ENCODE measurements around the gene HOMER3. TPM values are rescaled to one million over a fixed set of nuclear protein-coding genes. Genes with fewer than 3 reads are reported as not detected.

The HOMER3 gene
- total RNA-seq, 1 experiment from 2014 or later: 23.9 TPM

DNA sequence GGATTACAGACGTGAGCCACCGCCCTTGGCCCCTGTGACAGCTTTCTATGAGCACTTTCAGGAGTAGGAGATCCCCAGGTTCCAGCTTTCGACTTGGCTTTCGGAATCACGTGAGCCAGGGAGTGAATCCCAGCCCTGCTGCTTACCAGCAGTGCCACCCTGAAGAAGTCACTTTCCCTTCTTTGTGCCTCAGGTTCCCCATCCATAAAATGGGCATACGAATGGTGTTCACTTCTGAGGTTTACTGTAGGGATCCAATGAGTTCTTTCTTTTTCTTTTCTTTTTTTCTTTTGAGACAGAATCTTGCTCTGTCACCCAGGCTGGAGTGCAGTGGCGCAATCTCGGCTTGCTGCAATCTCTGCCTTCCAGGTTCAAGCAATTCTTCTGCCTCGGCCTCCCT lies 4.3 kb upstream of the HOMER3 start:
- Histone ChIP-seq H3K36me3 (no peaks in the 10 kb centered on the region), H3K4me3 (no peak overlapping the region)
- no peak for DNase-seq

DNA sequence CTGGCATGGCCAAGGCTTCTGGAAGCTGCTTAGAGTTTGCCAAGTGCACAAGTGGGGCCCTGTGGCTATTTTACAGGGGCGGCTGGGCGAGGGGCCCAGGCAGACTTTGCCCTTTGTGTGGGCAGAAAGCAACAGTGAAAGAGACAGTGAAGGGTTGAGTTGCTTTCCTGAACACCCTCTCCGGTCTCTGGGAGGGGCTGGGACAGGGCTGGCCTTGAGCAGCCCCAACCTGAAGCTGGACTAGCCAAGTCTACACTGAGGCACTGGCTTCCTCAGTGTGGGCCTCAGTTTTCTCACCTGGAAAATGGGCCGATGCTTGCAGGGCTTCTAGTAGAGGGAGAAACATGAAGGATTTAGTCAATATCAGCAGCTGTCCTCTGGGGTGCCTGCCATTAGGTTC lies 2.4 kb upstream of the HOMER3 start:
- Histone ChIP-seq H3K27me3 (no peaks in the 10 kb centered on the region), H3K4me3 (no peak overlapping the region), H3K36me3 (no peaks in the 10 kb centered on the region), H3K27ac (no peak overlapping the region), H3K4me1 (peaks cover 2% of the 10 kb centered on the region; the same call in 1 of the 2 replicates), H3K9me3 (replicated peaks) (no peaks in the 10 kb centered on the region)
- DNase-seq: no peak

More for the DNA sequence above, 4.3 kb upstream of the HOMER3 start:
- no peaks in the 10 kb centered on the region for H3K9me3 ChIP-seq (replicated peaks)
- H3K27me3 ChIP-seq: no peaks in the 10 kb centered on the region
- H3K4me1 ChIP-seq: peaks cover 2% of the 10 kb centered on the region; the same call in 1 of the 2 replicates
- no peak overlapping the region for H3K27ac ChIP-seq

- no peak for DNase-seq
- H3K9me3 ChIP-seq (replicated peaks): no peaks in the 10 kb centered on the region
- no peak overlapping the region for H3K4me3 ChIP-seq
- no peaks in the 10 kb centered on the region for H3K27me3 ChIP-seq
- H3K36me3 ChIP-seq: peaks cover 3% of the 10 kb centered on the region; the same call in 1 of the 2 replicates
- H3K4me1 ChIP-seq: peaks cover 2% of the 10 kb centered on the region; the same call in 1 of the 2 replicates
- no peak overlapping the region for H3K27ac ChIP-seq
Measured at GRCh38 chr19:18942692-18943091, 1.7 kb upstream of the HOMER3 start.

DNA sequence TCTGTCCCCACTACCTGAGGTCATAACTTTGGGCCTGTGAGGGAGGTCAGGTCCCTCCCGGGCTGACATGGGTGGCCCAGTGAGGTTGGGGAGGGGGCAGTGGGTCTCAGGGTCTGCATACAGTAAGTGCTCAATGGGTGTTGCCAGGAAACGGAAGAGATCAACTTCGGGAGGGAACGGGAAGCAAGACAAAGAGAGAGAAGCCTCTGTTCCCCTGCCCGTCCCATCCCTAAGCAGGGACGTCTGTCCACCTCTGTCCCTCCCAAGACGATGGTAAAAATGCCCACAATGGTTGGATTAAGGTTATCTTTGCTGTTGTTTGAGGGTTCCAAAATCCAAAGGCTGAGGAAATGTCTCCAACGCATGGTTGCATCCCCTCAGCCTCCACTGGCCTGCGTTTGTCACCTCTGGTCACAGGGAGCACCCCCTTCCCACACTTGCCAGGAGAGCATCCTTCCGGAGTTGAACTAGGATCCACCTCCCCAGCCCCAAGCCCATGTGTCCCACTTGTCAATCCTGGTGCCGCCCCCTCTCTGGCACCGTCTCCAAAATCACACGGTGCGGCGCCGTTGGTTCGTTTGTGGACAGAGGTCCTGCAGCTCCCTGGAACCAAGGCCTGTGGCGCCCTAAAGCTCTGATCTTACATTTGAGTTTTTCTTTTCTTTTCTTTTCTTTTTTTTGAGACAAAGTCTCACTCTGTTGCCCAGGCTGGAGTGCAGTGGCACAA lies 774 bp upstream of the HOMER3 start:
- Histone ChIP-seq H3K4me3 (0 out of 2 replicates have a peak overlapping the region, but pooled peaks have one; percentile 17), H3K27ac (no peak overlapping the region), H3K27me3 (no peaks in the 10 kb centered on the region), H3K9me3 (replicated peaks) (no peaks in the 10 kb centered on the region), H3K4me1 (peaks cover 2% of the 10 kb centered on the region; the same call in 1 of the 2 replicates), H3K36me3 (peaks cover 3% of the 10 kb centered on the region; the same call in 1 of the 2 replicates)
- DNase-seq: no peak

DNA sequence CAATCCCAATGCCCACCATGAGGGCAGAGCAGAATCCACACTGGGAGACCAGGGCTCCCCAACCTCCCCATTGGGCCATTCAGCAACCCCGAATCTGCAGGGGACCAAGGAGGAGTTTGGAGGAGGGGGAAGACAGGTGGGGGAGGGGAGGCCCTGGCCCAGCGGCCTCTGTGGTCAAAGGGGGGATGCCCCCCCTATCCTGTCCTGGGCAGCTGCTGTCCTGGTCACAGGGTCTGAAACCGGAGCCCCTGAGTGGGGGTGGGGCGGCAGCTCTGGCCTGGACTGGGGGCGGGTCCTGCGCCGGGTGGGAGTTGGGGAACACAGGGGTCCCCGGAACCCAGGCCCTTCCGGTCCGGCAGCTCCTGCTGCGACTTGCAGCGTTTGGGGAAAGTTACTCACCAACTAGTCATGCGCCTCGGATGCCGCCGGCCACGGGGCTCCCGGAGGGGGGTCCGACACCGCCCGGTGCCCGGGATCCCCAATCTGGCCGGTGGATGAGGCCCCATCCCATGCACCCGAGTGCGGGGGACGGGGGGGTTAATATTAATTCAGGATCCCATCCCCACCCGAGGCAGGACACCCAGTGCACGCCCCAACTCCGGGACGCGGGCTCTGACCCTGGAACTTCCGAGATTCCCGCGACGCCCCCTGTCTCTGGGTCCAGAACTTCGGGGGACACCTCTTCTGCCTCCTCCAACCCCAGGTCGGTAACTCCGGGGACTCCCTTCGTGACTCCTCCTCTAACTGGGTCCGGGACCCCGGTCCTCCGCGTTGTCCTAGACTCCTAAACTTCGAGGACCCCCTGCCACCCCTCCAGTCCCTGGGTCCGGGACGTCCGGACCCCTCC lies 872 bp downstream of the HOMER3 start:
- H3K4me1 ChIP-seq: peaks cover 2% of the 10 kb centered on the region; the same call in 1 of the 2 replicates
- DNase-seq: peak; percentile 88 to 91
- no peaks in the 10 kb centered on the region for H3K9me3 ChIP-seq (replicated peaks)
- H3K4me3 ChIP-seq: peak overlapping the region; percentile 78
- H3K27me3 ChIP-seq: no peaks in the 10 kb centered on the region
- peaks cover 11% of the 10 kb centered on the region; the same call in 1 of the 2 replicates for H3K36me3 ChIP-seq
- H3K27ac ChIP-seq: peak overlapping the region; percentile 44

- Histone ChIP-seq H3K27ac (no peak overlapping the region), H3K36me3 (peaks cover 13% of the 10 kb centered on the region; the same call in 1 of the 2 replicates), H3K27me3 (no peaks in the 10 kb centered on the region), H3K9me3 (replicated peaks) (no peaks in the 10 kb centered on the region), H3K4me1 (peaks cover 2% of the 10 kb centered on the region; the same call in 1 of the 2 replicates), H3K4me3 (peak overlapping the region; percentile 78; the same call in 1 of the 2 replicates)
- DNase-seq: no peak
Measured at GRCh38 chr19:18939163-18939562, 1.9 kb downstream of the HOMER3 start.

GRCh38 chr19:18933297-18933696 lies 7.7 kb downstream of the HOMER3 start:
- Histone ChIP-seq H3K36me3 (peaks cover 25% of the 10 kb centered on the region; the same call in 1 of the 2 replicates), H3K4me1 (no peaks in the 10 kb centered on the region), H3K27ac (no peak overlapping the region), H3K27me3 (no peaks in the 10 kb centered on the region), H3K9me3 (replicated peaks) (no peaks in the 10 kb centered on the region), H3K4me3 (no peak overlapping the region)
- no peak for DNase-seq

GRCh38 chr19:18932216-18932841 lies 8.7 kb downstream of the HOMER3 start:
- H3K4me3 ChIP-seq: no peak overlapping the region
- peak; percentile 47 to 58 for DNase-seq
- no peaks in the 10 kb centered on the region for H3K9me3 ChIP-seq (replicated peaks)
- no peaks in the 10 kb centered on the region for H3K27me3 ChIP-seq
- H3K4me1 ChIP-seq: no peaks in the 10 kb centered on the region
- no peak overlapping the region for H3K27ac ChIP-seq
- H3K36me3 ChIP-seq: peaks cover 26% of the 10 kb centered on the region

DNA sequence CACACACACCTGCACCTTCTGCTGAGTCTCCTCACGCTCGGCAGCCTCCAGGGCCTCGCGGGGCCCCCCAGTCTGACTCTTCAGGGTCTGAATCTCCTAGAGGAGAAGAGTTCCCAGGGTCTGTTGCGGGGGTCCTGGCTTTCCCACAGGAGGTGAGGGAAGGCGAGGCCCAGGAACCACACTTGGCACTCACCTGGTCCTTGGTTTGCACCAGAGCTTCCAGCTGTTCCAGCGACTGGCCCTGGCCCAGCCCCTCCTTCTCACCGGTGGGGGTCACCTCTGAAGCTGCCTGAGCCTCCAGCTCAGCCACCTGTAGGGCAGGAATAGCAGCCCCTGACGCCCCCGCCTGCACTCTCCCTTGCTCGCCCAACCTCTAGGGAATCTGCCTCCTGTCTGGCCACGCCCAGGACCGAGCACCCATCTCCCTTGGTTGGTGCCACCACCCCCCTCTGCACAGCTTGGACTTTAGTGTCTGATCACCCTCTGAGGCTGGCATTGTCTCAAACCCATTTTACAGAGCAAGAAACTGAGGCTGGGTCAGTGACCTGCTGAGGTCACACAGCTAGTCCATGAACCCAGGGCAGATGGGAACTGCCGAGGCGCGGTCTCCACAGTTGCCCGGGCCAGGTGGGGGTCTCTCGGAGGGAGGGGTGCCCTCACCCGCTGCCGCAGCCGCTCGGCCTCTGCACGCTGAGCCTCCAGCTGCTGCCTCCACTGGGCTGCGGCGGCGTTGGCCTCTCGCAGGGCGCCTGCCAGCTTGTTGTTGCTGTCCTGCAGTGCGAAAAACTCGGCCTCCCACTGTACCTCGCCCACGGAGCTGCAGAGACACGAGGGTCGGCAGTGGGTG lies 9.5 kb downstream of the HOMER3 start:
- Histone ChIP-seq H3K27me3 (no peaks in the 10 kb centered on the region), H3K36me3 (peaks cover 30% of the 10 kb centered on the region), H3K4me3 (no peak overlapping the region), H3K9me3 (replicated peaks) (no peaks in the 10 kb centered on the region), H3K27ac (no peak overlapping the region), H3K4me1 (no peaks in the 10 kb centered on the region)
- DNase-seq: no peak

- H3K36me3 ChIP-seq: peaks cover 39% of the 10 kb centered on the region
Measured at GRCh38 chr19:18929311-18929710, 11.7 kb downstream of the HOMER3 start.

GRCh38 chr19:18928018-18928805 lies 12.8 kb downstream of the HOMER3 start:
- Histone ChIP-seq H3K4me3 (no peak overlapping the region), H3K27ac (no peak overlapping the region), H3K4me1 (no peaks in the 10 kb centered on the region), H3K36me3 (peaks cover 31% of the 10 kb centered on the region), H3K9me3 (replicated peaks) (no peaks in the 10 kb centered on the region), H3K27me3 (no peaks in the 10 kb centered on the region)
- DNase-seq: no peak

More at GRCh38 chr19:18929311-18929710, 11.7 kb downstream of the HOMER3 start:
- Histone ChIP-seq H3K27ac (no peak overlapping the region), H3K9me3 (replicated peaks) (no peaks in the 10 kb centered on the region), H3K4me3 (no peak overlapping the region), H3K27me3 (no peaks in the 10 kb centered on the region), H3K4me1 (no peaks in the 10 kb centered on the region)
- no peak for DNase-seq

DNA sequence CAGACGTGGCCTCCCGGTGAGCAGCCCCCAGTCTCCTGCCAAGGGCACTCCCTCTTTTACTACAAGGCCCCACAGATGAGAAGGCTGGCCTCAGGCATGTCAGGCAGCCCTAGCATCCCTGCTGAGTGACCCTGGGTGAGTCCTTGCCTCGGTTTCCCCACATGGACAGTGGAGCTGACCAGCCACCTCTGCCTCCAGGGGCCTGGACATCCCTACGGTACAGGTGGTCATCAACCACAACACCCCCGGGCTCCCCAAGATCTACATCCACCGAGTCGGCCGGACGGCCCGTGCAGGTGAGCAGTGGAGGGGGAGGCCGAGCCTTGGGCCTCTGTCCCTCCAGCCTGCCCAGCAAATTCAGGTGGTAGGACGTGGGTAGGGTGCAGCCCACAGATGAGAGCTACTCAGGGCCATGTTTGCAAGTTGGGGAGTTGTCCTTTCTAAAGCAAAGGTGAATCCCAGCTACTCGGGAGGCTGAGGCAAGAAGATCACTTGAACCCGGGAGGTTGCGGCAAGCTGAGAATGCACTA lies 16.3 kb downstream of the HOMER3 start:
- H3K9me3 ChIP-seq (replicated peaks): no peaks in the 10 kb centered on the region
- H3K4me1 ChIP-seq: no peaks in the 10 kb centered on the region
- no peak for DNase-seq
- no peaks in the 10 kb centered on the region for H3K27me3 ChIP-seq
- peaks cover 26% of the 10 kb centered on the region for H3K36me3 ChIP-seq
- H3K27ac ChIP-seq: no peak overlapping the region
- H3K4me3 ChIP-seq: no peak overlapping the region

All from SJCRH30 (cell line).